ENCODE data around the gene ZSCAN30. TPM values are rescaled to one million over a fixed set of nuclear protein-coding genes. Genes with fewer than 3 reads are reported as not detected.
A peak's percentile ranks its signal among the peaks of the same experiment; 100 is the strongest.

Gene ZSCAN30
- total RNA-seq, 1 experiment from 2014 or later, result 20.5 TPM

DNA sequence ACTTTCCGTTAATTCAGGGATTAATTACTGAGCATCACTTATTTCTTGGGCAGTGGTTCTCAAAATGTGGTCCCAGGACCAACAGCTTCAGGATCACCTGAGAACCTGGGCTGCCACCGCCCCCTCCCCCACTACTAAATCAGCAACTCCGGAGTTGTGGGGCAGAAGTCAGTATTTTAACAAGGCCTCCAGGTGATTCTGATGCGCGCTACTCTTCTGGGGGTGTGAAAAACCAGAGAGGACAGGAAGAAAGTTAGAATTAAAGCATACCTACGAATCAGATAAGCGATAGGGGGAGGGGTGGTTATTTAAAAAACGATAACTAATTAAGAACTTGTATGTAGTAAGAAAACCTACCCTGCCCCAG is 319 bp downstream of the ZSCAN30 start:
- TSS peak; percentile 73 for BruUV-seq (replicated peaks)
- Mint-ChIP-seq H3K9me3 (ENCODE audit: unreplicated experiment) (no peaks in the 10 kb centered on the region), H3K27me3 (ENCODE audit: insufficient read depth, unreplicated experiment) (no peaks in the 10 kb centered on the region), H3K4me1 (ENCODE audit: insufficient read depth, unreplicated experiment) (peaks cover 12% of the 10 kb centered on the region), H3K27ac (ENCODE audit: low read depth, unreplicated experiment) (peak overlapping the region; percentile 97), H3K36me3 (ENCODE audit: insufficient read depth, unreplicated experiment) (peaks cover 22% of the 10 kb centered on the region), H3K4me3 (ENCODE audit: unreplicated experiment) (peak overlapping the region; percentile 97)
- POLR2A ChIA-PET, result interaction anchor here (0.6 to 2.7 kb wide), 21 partner anchors 9 to 839 kb away, joined by 3 to 58 read pairs (median 5); partner anchors contain the start of genes SLC39A6, ZNF24 and ZNF397
- intact Hi-C loops (cut with micrococcal nuclease), result loop anchor here (1.0 to 5.0 kb wide), 2 partner anchors 48 to 53 kb away; partner anchors contain the start of genes ZNF24 and ZNF397
- DNase-seq (ENCODE audit: unreplicated experiment), result no peak
- TF ChIP-seq, protein P1, sequence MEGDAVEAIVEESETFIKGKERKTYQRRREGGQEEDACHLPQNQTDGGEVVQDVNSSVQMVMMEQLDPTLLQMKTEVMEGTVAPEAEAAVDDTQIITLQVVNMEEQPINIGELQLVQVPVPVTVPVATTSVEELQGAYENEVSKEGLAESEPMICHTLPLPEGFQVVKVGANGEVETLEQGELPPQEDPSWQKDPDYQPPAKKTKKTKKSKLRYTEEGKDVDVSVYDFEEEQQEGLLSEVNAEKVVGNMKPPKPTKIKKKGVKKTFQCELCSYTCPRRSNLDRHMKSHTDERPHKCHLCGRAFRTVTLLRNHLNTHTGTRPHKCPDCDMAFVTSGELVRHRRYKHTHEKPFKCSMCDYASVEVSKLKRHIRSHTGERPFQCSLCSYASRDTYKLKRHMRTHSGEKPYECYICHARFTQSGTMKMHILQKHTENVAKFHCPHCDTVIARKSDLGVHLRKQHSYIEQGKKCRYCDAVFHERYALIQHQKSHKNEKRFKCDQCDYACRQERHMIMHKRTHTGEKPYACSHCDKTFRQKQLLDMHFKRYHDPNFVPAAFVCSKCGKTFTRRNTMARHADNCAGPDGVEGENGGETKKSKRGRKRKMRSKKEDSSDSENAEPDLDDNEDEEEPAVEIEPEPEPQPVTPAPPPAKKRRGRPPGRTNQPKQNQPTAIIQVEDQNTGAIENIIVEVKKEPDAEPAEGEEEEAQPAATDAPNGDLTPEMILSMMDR (IDR thresholded peaks at IDR 0.05; ENCODE audit: unreplicated experiment), result no peak
- CTCF ChIA-PET, result interaction anchor here (1.9 kb wide), 1 partner anchor 96 kb away, joined by 5 read pairs; no protein-coding TSS in a partner anchor

- Mint-ChIP-seq H3K4me1 (ENCODE audit: insufficient read depth, unreplicated experiment) (peaks cover 12% of the 10 kb centered on the region), H3K27ac (ENCODE audit: low read depth, unreplicated experiment) (peak overlapping the region; percentile 97), H3K9me3 (ENCODE audit: unreplicated experiment) (no peaks in the 10 kb centered on the region), H3K27me3 (ENCODE audit: insufficient read depth, unreplicated experiment) (no peaks in the 10 kb centered on the region), H3K36me3 (ENCODE audit: insufficient read depth, unreplicated experiment) (peaks cover 20% of the 10 kb centered on the region), H3K4me3 (ENCODE audit: unreplicated experiment) (peak overlapping the region; percentile 97)
- peak; percentile 0 for DNase-seq (ENCODE audit: unreplicated experiment)
- BruUV-seq (replicated peaks), result no TSS peak
- POLR2A ChIA-PET, result interaction anchor here (0.6 to 2.7 kb wide), 20 partner anchors 9 to 782 kb away, joined by 3 to 58 read pairs (median 5); partner anchors contain the start of genes ZNF24 and ZNF397
- TF ChIP-seq, protein P1 (IDR thresholded peaks at IDR 0.05; ENCODE audit: unreplicated experiment), result no peak
- intact Hi-C loops (cut with micrococcal nuclease), result no loop called here
- CTCF ChIA-PET, result interaction anchor here (0.6 to 1.9 kb wide), 4 partner anchors 10 to 1537 kb away, joined by 3 to 5 read pairs (median 4); no protein-coding TSS in a partner anchor
Observed at GRCh38 chr18:35289293-35289692, 736 bp downstream of the ZSCAN30 start.

DNA sequence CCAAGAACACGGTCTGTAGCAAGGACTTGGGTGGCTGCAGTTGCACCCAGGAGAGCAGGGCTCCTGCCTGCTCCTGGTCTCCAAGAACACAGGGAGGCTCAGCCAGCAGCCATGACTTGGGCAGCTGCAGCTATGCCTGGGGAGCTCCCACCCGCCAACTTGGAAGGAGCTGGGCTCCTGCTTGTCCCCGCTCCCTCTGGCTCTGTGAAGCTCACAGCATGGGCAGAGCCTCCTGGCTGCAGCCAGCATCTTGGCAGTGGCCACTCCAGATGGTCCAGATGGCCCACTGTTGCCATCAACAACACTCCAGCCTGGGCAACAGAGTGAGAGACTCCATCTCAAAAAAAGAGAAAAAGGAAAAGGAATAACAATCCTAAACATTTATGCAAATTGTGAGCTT is 5.2 kb downstream of the ZSCAN30 start:
- peaks cover 7% of the 10 kb centered on the region for H3K9me3 Mint-ChIP-seq (ENCODE audit: unreplicated experiment)
- no peaks in the 10 kb centered on the region for H3K27me3 Mint-ChIP-seq (ENCODE audit: insufficient read depth, unreplicated experiment)
- no peak overlapping the region for H3K4me3 Mint-ChIP-seq (ENCODE audit: unreplicated experiment)
- no TSS peak for BruUV-seq (replicated peaks)
- no peak overlapping the region for H3K27ac Mint-ChIP-seq (ENCODE audit: low read depth, unreplicated experiment)
- POLR2A ChIA-PET, result no interaction called here
- peaks cover 16% of the 10 kb centered on the region for H3K4me1 Mint-ChIP-seq (ENCODE audit: insufficient read depth, unreplicated experiment)
- TF ChIP-seq, protein P1 (IDR thresholded peaks at IDR 0.05; ENCODE audit: unreplicated experiment), result no peak
- DNase-seq (ENCODE audit: unreplicated experiment), result no peak
- H3K36me3 Mint-ChIP-seq (ENCODE audit: insufficient read depth, unreplicated experiment), result peaks cover 11% of the 10 kb centered on the region
- CTCF ChIA-PET, result no interaction called here
- intact Hi-C loops (cut with micrococcal nuclease), result no loop called here

GRCh38 chr18:35283923-35284794 is 5.9 kb downstream of the ZSCAN30 start:
- peaks cover 11% of the 10 kb centered on the region for H3K36me3 Mint-ChIP-seq (ENCODE audit: insufficient read depth, unreplicated experiment)

More at GRCh38 chr18:35283923-35284794, 5.9 kb downstream of the ZSCAN30 start:
- Mint-ChIP-seq H3K4me1 (ENCODE audit: insufficient read depth, unreplicated experiment) (peaks cover 12% of the 10 kb centered on the region), H3K27me3 (ENCODE audit: insufficient read depth, unreplicated experiment) (no peaks in the 10 kb centered on the region), H3K4me3 (ENCODE audit: unreplicated experiment) (no peak overlapping the region), H3K27ac (ENCODE audit: low read depth, unreplicated experiment) (no peak overlapping the region), H3K9me3 (ENCODE audit: unreplicated experiment) (peaks cover 12% of the 10 kb centered on the region)
- ChIA-PET POLR2A (interaction anchor here (0.8 kb wide), 1 partner anchor 9 kb away, joined by 3 read pairs; no protein-coding TSS in a partner anchor), CTCF (interaction anchor here (0.6 kb wide), 2 partner anchors 99 to 141 kb away, joined by 3 read pairs; no protein-coding TSS in a partner anchor)
- TF ChIP-seq, protein P1 (IDR thresholded peaks at IDR 0.05; ENCODE audit: unreplicated experiment), result no peak
- DNase-seq (ENCODE audit: unreplicated experiment), result peak; percentile 0
- intact Hi-C loops (cut with micrococcal nuclease), result no loop called here
- BruUV-seq (replicated peaks), result no TSS peak

Data from MCF 10A (cell line).